MM.1S (cell line): Measurements from ENCODE around the gene DCTN2.

Source experiments
- DNase-seq: peaks from one replicate; pipeline ENCODE4 v3.0.0-alpha.2; 2015
- H2AFZ ChIP-seq: fragments of 300-600 bp; sonication (generic); 2 replicates; pipeline ENCODE4 v1.6.0; 2016; ENCODE audit warnings: antibody characterized with exemption, low read length
- H3F3A ChIP-seq: fragments of 300-600 bp; sonication (generic); 2 replicates; pipeline ENCODE4 v1.6.1; 2016; ENCODE audit warnings: mild to moderate bottlenecking, antibody characterized with exemption, low read length, moderate library complexity, mixed read lengths; ENCODE audit not compliant: insufficient read depth
- H3K27ac ChIP-seq: fragments of 300-600 bp; sonication (generic); 2 replicates; pipeline ENCODE4 v1.5.1; 2016; ENCODE audit warnings: mild to moderate bottlenecking, low read length
- H3K27me3 ChIP-seq: fragments of 300-600 bp; sonication (generic); replicated peaks from 2 replicates; pipeline ENCODE4 v1.6.0; 2016; ENCODE audit warnings: low read length; ENCODE audit not compliant: insufficient read depth
- H3K36me3 ChIP-seq: fragments of 300-600 bp; sonication (generic); replicated peaks from 2 replicates; pipeline ENCODE4 v1.6.1; 2016; ENCODE audit warnings: mild to moderate bottlenecking, low read length, mixed read lengths; ENCODE audit not compliant: insufficient read depth
- H3K4me1 ChIP-seq: fragments of 300-600 bp; sonication (generic); 2 replicates; pipeline ENCODE4 v1.6.1; 2016; ENCODE audit warnings: low read length, mixed read lengths
- H3K4me2 ChIP-seq: fragments of 300-600 bp; sonication (generic); 2 replicates; pipeline ENCODE4 v1.6.0; 2016; ENCODE audit warnings: low read depth, low read length
- H3K4me3 ChIP-seq: fragments of 300-600 bp; sonication (generic); 2 replicates; pipeline ENCODE4 v1.5.1; 2016; ENCODE audit warnings: low read length, mixed read lengths
- H3K79me2 ChIP-seq: fragments of 300-600 bp; sonication (generic); 2 replicates; pipeline ENCODE4 v1.6.1; 2016; ENCODE audit warnings: mixed run types, low read length, mixed read lengths
- H3K9ac ChIP-seq: fragments of 300-600 bp; sonication (generic); 2 replicates; pipeline ENCODE4 v1.6.1; 2016; ENCODE audit warnings: low read length, mixed read lengths
- H3K9me2 ChIP-seq: fragments of 300-600 bp; sonication (generic); replicated peaks from 2 replicates; pipeline ENCODE4 v1.6.1; 2016; ENCODE audit warnings: mild to moderate bottlenecking, low read length, mixed read lengths; ENCODE audit not compliant: insufficient read depth
- H3K9me3 ChIP-seq: fragments of 300-600 bp; sonication (generic); replicated peaks from 2 replicates; pipeline ENCODE4 v1.6.1; 2016; ENCODE audit warnings: mild to moderate bottlenecking, low read length, mixed read lengths; ENCODE audit not compliant: insufficient read depth
- H4K20me1 ChIP-seq: fragments of 300-600 bp; sonication (generic); 2 replicates; pipeline ENCODE4 v1.6.1; 2016; ENCODE audit warnings: mild to moderate bottlenecking, low read length, moderate library complexity, mixed read lengths; ENCODE audit not compliant: insufficient read depth
- CTCF ChIP-seq: fragments of 300-600 bp; sonication (generic); IDR thresholded peaks from 2 replicates; pipeline ENCODE4 v1.5.1; 2016; ENCODE audit warnings: antibody characterized with exemption, low read length, mixed read lengths
- EZH2 ChIP-seq: fragments of 300-600 bp; sonication (generic); optimal IDR thresholded peaks from 2 replicates; pipeline ENCODE3; 2017; ENCODE audit warnings: low read depth, mild to moderate bottlenecking, antibody characterized with exemption, low read length, mixed read lengths
- EZH2phosphoT487 ChIP-seq: fragments of 300-600 bp; sonication (generic); IDR thresholded peaks from 2 replicates; pipeline ENCODE4 v1.6.1; 2018; ENCODE audit warnings: antibody characterized with exemption, low read length

Gene DCTN2

GRCh38 chr12:57513266-57513665, 33.7 kb downstream of the DCTN2 start:
- H3K4me2 ChIP-seq, result no peak overlapping the region
- peaks cover 3% of the 10 kb centered on the region for H3K4me1 ChIP-seq
- no peaks in the 10 kb centered on the region for H3K9me2 ChIP-seq
- peaks cover 24% of the 10 kb centered on the region for H3K36me3 ChIP-seq
- H3F3A ChIP-seq, result peaks cover 30% of the 10 kb centered on the region
- no peaks in the 10 kb centered on the region for H3K27me3 ChIP-seq
- H3K4me3 ChIP-seq, result no peak overlapping the region
- no peak overlapping the region for H3K27ac ChIP-seq
- H4K20me1 ChIP-seq, result no peaks in the 10 kb centered on the region
- H2AFZ ChIP-seq, result no peak overlapping the region
- H3K9me3 ChIP-seq, result no peaks in the 10 kb centered on the region
- H3K9ac ChIP-seq, result no peak overlapping the region
- TF ChIP-seq CTCF (no peak), EZH2 (no peak), EZH2phosphoT487 (no peak)
- no peak for DNase-seq
- peaks cover 29% of the 10 kb centered on the region for H3K79me2 ChIP-seq

GRCh38 chr12:57512665-57513064, 34.3 kb downstream of the DCTN2 start:
- TF ChIP-seq EZH2 (no peak), EZH2phosphoT487 (no peak), CTCF (no peak)
- Histone ChIP-seq H3K9ac (no peak overlapping the region), H3K4me3 (no peak overlapping the region), H3K4me1 (no peaks in the 10 kb centered on the region), H3K4me2 (no peak overlapping the region), H3K27ac (no peak overlapping the region), H4K20me1 (no peaks in the 10 kb centered on the region), H3K9me3 (no peaks in the 10 kb centered on the region), H3K27me3 (no peaks in the 10 kb centered on the region), H2AFZ (no peak overlapping the region), H3K36me3 (peaks cover 24% of the 10 kb centered on the region), H3K79me2 (peaks cover 23% of the 10 kb centered on the region), H3K9me2 (no peaks in the 10 kb centered on the region), H3F3A (peaks cover 30% of the 10 kb centered on the region)
- no peak for DNase-seq

- Histone ChIP-seq H3F3A (peaks cover 28% of the 10 kb centered on the region), H3K27me3 (no peaks in the 10 kb centered on the region), H3K9ac (no peak overlapping the region), H3K9me2 (no peaks in the 10 kb centered on the region), H3K36me3 (peaks cover 19% of the 10 kb centered on the region), H3K4me1 (no peaks in the 10 kb centered on the region), H4K20me1 (no peaks in the 10 kb centered on the region), H3K27ac (no peak overlapping the region), H3K4me2 (no peak overlapping the region), H3K79me2 (peaks cover 14% of the 10 kb centered on the region), H2AFZ (no peak overlapping the region), H3K9me3 (no peaks in the 10 kb centered on the region), H3K4me3 (no peak overlapping the region)
- DNase-seq, result no peak
- no peak for TF ChIP-seq EZH2phosphoT487
- no peak for TF ChIP-seq CTCF
- TF ChIP-seq EZH2, result no peak
Observed at GRCh38 chr12:57511588-57512325, 35.2 kb downstream of the DCTN2 start.
